IMR-90 (cell line): Measurements from ENCODE around the gene MAJIN. TPM values are rescaled to one million over a fixed set of nuclear protein-coding genes. Genes with fewer than 3 reads are reported as not detected.
A peak's percentile ranks its signal among the peaks of the same experiment; 100 is the strongest.

Source experiments
- ATAC-seq: fragments of 200-7000 bp; cut with Tn5 transposase; 2 replicates; pipeline ENCODE4 v1.9.1; 2020; ENCODE audit warnings: low read depth, mild to moderate bottlenecking, moderate library complexity
- BruUV-seq: library from RNA; stranded (reverse); fragments of 400-500 nt; replicated peaks from 2 replicates; lab custom pipeline; 2021; lab: Mats Ljungman, UMichigan
- CTCF ChIA-PET: fragments of 300-600 bp; formaldehyde crosslinking; extraction: SDS; loops from one replicate; lab custom pipeline; 2021; ENCODE audit warnings: antibody characterized with exemption; lab: Yijun Ruan, JAX
- POLR2A ChIA-PET: fragments of 300-600 bp; sonication (Branson Sonifier 250); formaldehyde crosslinking; loops from one replicate; lab custom pipeline; 2022; ENCODE audit warnings: antibody characterized with exemption; ENCODE audit not compliant: unreplicated experiment; lab: Charles Lee
- DNase-seq: peaks from one replicate; pipeline ENCODE4 v3.0.0; 2013
- H2AFZ ChIP-seq: replicated peaks from 2 replicates; pipeline ENCODE3; 2013; ENCODE audit warnings: low read length, mild to moderate bottlenecking; ENCODE audit not compliant: poor library complexity
- H2AK5ac ChIP-seq: 2 replicates; pipeline ENCODE4 v1.6.1; 2013; ENCODE audit warnings: low read depth, low read length, inconsistent platforms
- H2AK9ac ChIP-seq: replicated peaks from 2 replicates; pipeline ENCODE3; 2013; ENCODE audit warnings: mild to moderate bottlenecking, low read depth, low read length, moderate library complexity; ENCODE audit not compliant: poor library complexity
- H2BK120ac ChIP-seq: 2 replicates; pipeline ENCODE4 v1.6.1; 2013; ENCODE audit warnings: low read depth, low read length, inconsistent platforms
- H2BK15ac ChIP-seq: 3 replicates; pipeline ENCODE4 v1.6.1; 2013; ENCODE audit warnings: low read depth, low read length, inconsistent platforms
- H2BK20ac ChIP-seq: 2 replicates; pipeline ENCODE4 v1.6.1; 2013; ENCODE audit warnings: low read depth, mild to moderate bottlenecking, inconsistent platforms, low read length, moderate library complexity
- H2BK5ac ChIP-seq: 2 replicates; pipeline ENCODE4 v1.6.1; 2013; ENCODE audit warnings: mild to moderate bottlenecking, low read depth, low read length, inconsistent platforms; ENCODE audit not compliant: poor library complexity, severe bottlenecking
- H3K14ac ChIP-seq: replicated peaks from 2 replicates; pipeline ENCODE4 v1.6.1; 2013; ENCODE audit warnings: low read depth, low read length, inconsistent platforms
- H3K18ac ChIP-seq: 2 replicates; pipeline ENCODE4 v1.6.1; 2013; ENCODE audit warnings: low read depth, low read length, control low read depth
- H3K23ac ChIP-seq: 2 replicates; pipeline ENCODE4 v1.6.1; 2013; ENCODE audit warnings: low read depth, low read length, inconsistent platforms
- H3K27ac ChIP-seq: 2 replicates; pipeline ENCODE4 v1.5.1; 2013; ENCODE audit warnings: mild to moderate bottlenecking, control low read depth, low read length; ENCODE audit not compliant: insufficient read depth
- H3K27me3 ChIP-seq: 2 replicates; pipeline ENCODE4 v1.6.1; 2013; ENCODE audit warnings: low read length; ENCODE audit not compliant: control insufficient read depth, insufficient read depth
- H3K36me3 ChIP-seq: 2 replicates; pipeline ENCODE4 v1.6.1; 2013; ENCODE audit warnings: low read length, mixed read lengths; ENCODE audit not compliant: control insufficient read depth, insufficient read depth
- H3K4ac ChIP-seq: 2 replicates; pipeline ENCODE4 v1.6.1; 2013; ENCODE audit warnings: low read depth, low read length, inconsistent platforms
- H3K4me1 ChIP-seq: 2 replicates; pipeline ENCODE4 v1.6.1; 2013; ENCODE audit warnings: low read length, mixed read lengths; ENCODE audit not compliant: control insufficient read depth, insufficient read depth
- H3K4me2 ChIP-seq: 2 replicates; pipeline ENCODE4 v1.6.1; 2013; ENCODE audit warnings: low read depth, mild to moderate bottlenecking, control low read depth, low read length, moderate library complexity
- H3K4me3 ChIP-seq: 2 replicates; pipeline ENCODE4 v1.5.1; 2013; ENCODE audit warnings: low read depth, mild to moderate bottlenecking, control low read depth, low read length, moderate library complexity; ENCODE audit not compliant: insufficient read depth
- H3K56ac ChIP-seq: 2 replicates; pipeline ENCODE4 v1.6.1; 2013; ENCODE audit warnings: low read length, inconsistent platforms; ENCODE audit not compliant: insufficient read depth; ENCODE audit errors: extremely low read depth
- H3K79me1 ChIP-seq, 2 experiments: 2 replicates each; pipeline ENCODE4 v1.6.1; 2013; ENCODE audit warnings: low read length in 2 of 2, inconsistent platforms in 1 of 2, low read depth in 1 of 2
- H3K9ac ChIP-seq: 2 replicates; pipeline ENCODE4 v1.6.1; 2013; ENCODE audit warnings: low read depth, low read length, control low read depth
- H3K9me1 ChIP-seq: 2 replicates; pipeline ENCODE4 v1.6.1; 2013; ENCODE audit warnings: low read length, inconsistent platforms; ENCODE audit not compliant: insufficient read depth
- H3K9me3 ChIP-seq: 2 replicates; pipeline ENCODE4 v1.6.1; 2013; ENCODE audit warnings: low read length; ENCODE audit not compliant: control insufficient read depth, insufficient read depth
- H4K20me1 ChIP-seq: 2 replicates; pipeline ENCODE4 v1.6.1; 2013; ENCODE audit warnings: low read length, inconsistent platforms; ENCODE audit not compliant: insufficient read depth
- H4K5ac ChIP-seq: 2 replicates; pipeline ENCODE4 v1.6.1; 2013; ENCODE audit warnings: mild to moderate bottlenecking, low read depth, low read length, control low read depth
- H4K8ac ChIP-seq, 2 experiments: 2 replicates each; pipeline ENCODE4 v1.6.1; 2013; ENCODE audit warnings: low read depth in 2 of 2, low read length in 2 of 2, control low read depth in 1 of 2, inconsistent platforms in 1 of 2
- H4K91ac ChIP-seq: 2 replicates; pipeline ENCODE4 v1.6.1; 2013; ENCODE audit warnings: low read depth, low read length, inconsistent platforms; ENCODE audit not compliant: insufficient read depth
- MAFK ChIP-seq: IDR thresholded peaks from 2 replicates; pipeline ENCODE4 v1.6.1; 2012; ENCODE audit warnings: low read depth, low read length, improper control_type of control experiment
- MAZ ChIP-seq: IDR thresholded peaks from 2 replicates; pipeline ENCODE4 v1.6.1; 2012; ENCODE audit warnings: low read depth, mild to moderate bottlenecking, low read length, improper control_type of control experiment, moderate library complexity, borderline replicate concordance
- MXI1 ChIP-seq: IDR thresholded peaks from 2 replicates; pipeline ENCODE4 v1.6.1; 2012; ENCODE audit warnings: low read depth, mild to moderate bottlenecking, low read length, moderate library complexity, borderline replicate concordance
- RAD21 ChIP-seq: IDR thresholded peaks from 2 replicates; pipeline ENCODE4 v1.6.1; 2012; ENCODE audit warnings: low read length, improper control_type of control experiment
- SMC3 ChIP-seq: fragments of 150-350 bp; IDR thresholded peaks from 2 replicates; pipeline ENCODE4 v1.6.1; 2016; ENCODE audit warnings: low read depth, mild to moderate bottlenecking, antibody characterized with exemption, low read length, moderate library complexity
- WGBS, 2 experiments: methylation state at CpG; one replicate each; pipeline versions ENCODE4 v1.1.5 to v1.1.7; 2013; ENCODE audit warnings: missing lambda C conversion rate in 2 of 2; ENCODE audit not compliant: insufficient read length in 1 of 2; ENCODE audit errors: extremely low coverage in 2 of 2; 5-methylcytosine and 5-hydroxymethylcytosine counted together
- dilution Hi-C: fragments of 300-500 bp; cut with HindIII; formaldehyde crosslinking; loops from one replicate; pipeline ENCODE4 v1.14.3; 2018; ENCODE audit warnings: low sequenced_read_pairs; ENCODE audit not compliant: unreplicated experiment
- in situ Hi-C: fragments of 300-500 bp; cut with MboI; formaldehyde crosslinking; loops from 3 replicates; pipeline ENCODE4 v1.14.3; 2019; ENCODE audit warnings: low sequenced_read_pairs, inconsistent platforms, mixed read lengths
- intact Hi-C: fragments of 100-400 bp; cut with micrococcal nuclease; formaldehyde crosslinking; loops from 2 replicates; pipeline ENCODE4 v1.10.0; 2022
- polyA plus RNA-seq, 3 experiments: library from polyadenylated mRNA; depleted of rRNA; stranded (reverse); fragments of >200 nt; gene quantifications; 2 replicates each; pipeline ENCODE4 v1.2.3, GENCODE V29; 2012; ENCODE audit warnings: low replicate concordance in 1 of 3
- total RNA-seq: library from RNA; depleted of rRNA; stranded (reverse); fragments of >200 nt; gene quantifications from 2 replicates; pipeline ENCODE4 v1.2.3, GENCODE V29; 2012
- TF ChIP-seq, protein P1 (sequence below): fragments of 150-350 bp; IDR thresholded peaks from 2 replicates; pipeline ENCODE4 v1.6.1; 2016; ENCODE audit warnings: low read depth, mild to moderate bottlenecking, low read length, moderate library complexity, borderline replicate concordance

The MAJIN gene
- total and polyA plus RNA-seq, 2 of the 4 experiments (the other 2 are of a cell fraction) = not detected

DNA sequence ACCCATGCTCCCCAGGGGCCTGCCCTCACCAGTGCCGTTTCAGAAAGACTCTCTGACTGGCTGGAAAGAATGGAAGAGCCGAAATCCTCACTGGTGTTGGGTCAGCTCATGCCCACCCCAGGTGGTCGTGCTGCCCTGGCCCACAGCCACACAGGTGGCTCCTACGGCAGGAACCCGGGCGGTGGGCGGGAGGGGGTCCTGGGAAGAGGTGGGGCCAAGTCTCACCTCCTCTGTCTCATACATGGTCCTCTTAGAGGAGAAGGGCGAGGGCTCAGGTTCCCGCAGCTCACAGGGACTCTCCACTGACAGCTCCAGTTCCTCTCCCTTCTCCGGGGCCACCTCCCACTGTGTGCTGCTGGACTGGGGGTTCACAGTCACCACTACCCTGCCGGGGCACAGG, 63.1 kb downstream of the MAJIN start:
- H3K9me1 ChIP-seq = no peaks in the 10 kb centered on the region
- ATAC-seq (no peak), DNase-seq (no peak)
- in situ Hi-C loops = no loop called here
- POLR2A ChIA-PET = no interaction called here
- no peak overlapping the region for H3K4me3 ChIP-seq
- CTCF ChIA-PET = no interaction called here
- H3K27ac ChIP-seq = no peak overlapping the region
- H3K4me1 ChIP-seq = no peaks in the 10 kb centered on the region
- no peak overlapping the region for H2BK15ac ChIP-seq
- no peak overlapping the region for H2BK20ac ChIP-seq
- H3K9ac ChIP-seq = no peak overlapping the region
- TF ChIP-seq RAD21 = no peak
- TF ChIP-seq MAFK = no peak
- no peak for TF ChIP-seq SMC3
- TF ChIP-seq MAZ = no peak
- TF ChIP-seq, protein P1, sequence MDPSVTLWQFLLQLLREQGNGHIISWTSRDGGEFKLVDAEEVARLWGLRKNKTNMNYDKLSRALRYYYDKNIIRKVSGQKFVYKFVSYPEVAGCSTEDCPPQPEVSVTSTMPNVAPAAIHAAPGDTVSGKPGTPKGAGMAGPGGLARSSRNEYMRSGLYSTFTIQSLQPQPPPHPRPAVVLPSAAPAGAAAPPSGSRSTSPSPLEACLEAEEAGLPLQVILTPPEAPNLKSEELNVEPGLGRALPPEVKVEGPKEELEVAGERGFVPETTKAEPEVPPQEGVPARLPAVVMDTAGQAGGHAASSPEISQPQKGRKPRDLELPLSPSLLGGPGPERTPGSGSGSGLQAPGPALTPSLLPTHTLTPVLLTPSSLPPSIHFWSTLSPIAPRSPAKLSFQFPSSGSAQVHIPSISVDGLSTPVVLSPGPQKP = no peak
- TF ChIP-seq MXI1 = no peak
- no peak overlapping the region for H4K91ac ChIP-seq
- H3K14ac ChIP-seq = no peak overlapping the region
- H2AK9ac ChIP-seq = peak overlapping the region; percentile 42
- no peak overlapping the region for H3K4ac ChIP-seq
- H4K8ac ChIP-seq = no peak overlapping the region
- no peak overlapping the region for H3K4me2 ChIP-seq
- BruUV-seq = no TSS peak
- intact Hi-C loops = no loop called here
- dilution Hi-C loops = no loop called here
- peaks cover 72% of the 10 kb centered on the region for H3K36me3 ChIP-seq
- no peak overlapping the region for H3K18ac ChIP-seq
- 100% methylated on average over 3 of the region's 11 CpGs; no CpG with 5 or more reads in 1 of the 2 experiments for WGBS, 2 experiments
- H3K23ac ChIP-seq = no peak overlapping the region
- H4K20me1 ChIP-seq = no peaks in the 10 kb centered on the region
- H3K56ac ChIP-seq = no peak overlapping the region
- no peak overlapping the region for H2AFZ ChIP-seq
- H3K27me3 ChIP-seq = no peaks in the 10 kb centered on the region
- H2AK5ac ChIP-seq = no peak overlapping the region
- no peak overlapping the region for H4K5ac ChIP-seq
- no peaks in the 10 kb centered on the region for H3K9me3 ChIP-seq
- no peaks in the 10 kb centered on the region for H3K79me1 ChIP-seq
- no peak overlapping the region for H2BK5ac ChIP-seq
- no peak overlapping the region for H2BK120ac ChIP-seq
